ENCODE results near the gene ARHGAP23.
"Not testable (repeated sequence)": the region's sequence is repeated elsewhere in the genome, so short reads cannot be mapped to it uniquely, and the experiment has no call there.

DNA sequence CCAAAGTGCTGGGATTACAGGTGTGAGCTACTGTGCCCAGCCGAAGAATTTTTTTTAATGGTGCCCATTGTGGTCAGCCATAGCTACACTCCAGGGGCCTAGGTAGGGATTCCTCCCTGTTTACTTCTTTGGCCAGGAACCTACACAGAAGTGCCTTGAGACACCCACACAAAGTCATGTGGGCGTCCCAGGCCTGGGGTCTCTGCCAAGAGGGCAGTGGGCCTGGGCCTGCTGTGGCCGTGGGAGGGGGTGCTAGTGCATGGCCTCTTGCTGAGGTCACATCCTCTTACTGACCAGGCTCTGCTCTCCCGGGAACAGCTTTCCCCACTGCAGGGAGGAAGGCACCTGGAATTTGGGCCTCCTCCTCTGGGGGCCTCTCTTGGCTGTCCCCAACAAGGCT lies 50.4 kb downstream of the ARHGAP23 start:
- TF ChIP-seq, protein P1, sequence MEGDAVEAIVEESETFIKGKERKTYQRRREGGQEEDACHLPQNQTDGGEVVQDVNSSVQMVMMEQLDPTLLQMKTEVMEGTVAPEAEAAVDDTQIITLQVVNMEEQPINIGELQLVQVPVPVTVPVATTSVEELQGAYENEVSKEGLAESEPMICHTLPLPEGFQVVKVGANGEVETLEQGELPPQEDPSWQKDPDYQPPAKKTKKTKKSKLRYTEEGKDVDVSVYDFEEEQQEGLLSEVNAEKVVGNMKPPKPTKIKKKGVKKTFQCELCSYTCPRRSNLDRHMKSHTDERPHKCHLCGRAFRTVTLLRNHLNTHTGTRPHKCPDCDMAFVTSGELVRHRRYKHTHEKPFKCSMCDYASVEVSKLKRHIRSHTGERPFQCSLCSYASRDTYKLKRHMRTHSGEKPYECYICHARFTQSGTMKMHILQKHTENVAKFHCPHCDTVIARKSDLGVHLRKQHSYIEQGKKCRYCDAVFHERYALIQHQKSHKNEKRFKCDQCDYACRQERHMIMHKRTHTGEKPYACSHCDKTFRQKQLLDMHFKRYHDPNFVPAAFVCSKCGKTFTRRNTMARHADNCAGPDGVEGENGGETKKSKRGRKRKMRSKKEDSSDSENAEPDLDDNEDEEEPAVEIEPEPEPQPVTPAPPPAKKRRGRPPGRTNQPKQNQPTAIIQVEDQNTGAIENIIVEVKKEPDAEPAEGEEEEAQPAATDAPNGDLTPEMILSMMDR (IDR thresholded peaks at IDR 0.05), result not testable (repeated sequence)
- not testable (repeated sequence) for TF ChIP-seq POLR2A (IDR thresholded peaks at IDR 0.05)
